Stimulated activated CD4-positive, alpha-beta T cell treated with anti-CD3 and anti-CD28 coated beads, TNF-alpha, amount 100 ng/mL, for 1 hour (primary cell): ENCODE data around the gene TEX14.
A peak's percentile ranks its signal among the peaks of the same experiment; 100 is the strongest.
"Not testable (repeated sequence)": the region's sequence is repeated elsewhere in the genome, so short reads cannot be mapped to it uniquely, and the experiment has no call there.

Experiments used
- DNase-seq, 3 donors: peaks; one replicate each; pipeline ENCODE4 v3.0.0-alpha.2; 2020; ENCODE audit warnings: low read depth in 3 of 3, low spot score in 1 of 3

TEX14 gene

GRCh38 chr17:58605986-58606385 lies 85.9 kb downstream of the TEX14 start:
- no peak for DNase-seq

GRCh38 chr17:58605470-58605869 lies 86.4 kb downstream of the TEX14 start:
- DNase-seq, result no peak

- no peak for DNase-seq
Measured at GRCh38 chr17:58601976-58602375, 89.9 kb downstream of the TEX14 start.

GRCh38 chr17:58597371-58597770 lies 94.5 kb downstream of the TEX14 start:
- DNase-seq, result no peak

GRCh38 chr17:58595194-58595792 lies 96.6 kb downstream of the TEX14 start:
- no peak for DNase-seq

GRCh38 chr17:58593123-58593522 lies 98.7 kb downstream of the TEX14 start:
- DNase-seq, result no peak

- DNase-seq, result no peak
Measured at GRCh38 chr17:58591455-58591854, 100.4 kb downstream of the TEX14 start.

GRCh38 chr17:58590377-58590776 lies 101.5 kb downstream of the TEX14 start:
- DNase-seq, result no peak

- DNase-seq, result peak; percentile 10 to 36 (median 24)
Measured at GRCh38 chr17:58587713-58588117, 104.1 kb downstream of the TEX14 start.

- no peak for DNase-seq
Measured at GRCh38 chr17:58586009-58586644, 105.7 kb downstream of the TEX14 start.

- no peak for DNase-seq
Measured at GRCh38 chr17:58585554-58585953, 106.3 kb downstream of the TEX14 start.

- DNase-seq, result no peak
Measured at GRCh38 chr17:58583486-58583885, 108.4 kb downstream of the TEX14 start.

- not testable (repeated sequence) for DNase-seq
Measured at GRCh38 chr17:58582718-58583117, 109.1 kb downstream of the TEX14 start.

- DNase-seq, result no peak
Measured at GRCh38 chr17:58580671-58581070, 111.2 kb downstream of the TEX14 start.

- peak; percentile 5 to 19 (median 18) for DNase-seq
Measured at GRCh38 chr17:58577696-58578095, 114.1 kb downstream of the TEX14 start.

- DNase-seq, result no peak
Measured at GRCh38 chr17:58576679-58577367, 115.0 kb downstream of the TEX14 start.

- no peak for DNase-seq
Measured at GRCh38 chr17:58575511-58575910, 116.3 kb downstream of the TEX14 start.

- no peak for DNase-seq
Measured at GRCh38 chr17:58574025-58574424, 117.8 kb downstream of the TEX14 start.

GRCh38 chr17:58572846-58573245 lies 119.0 kb downstream of the TEX14 start:
- no peak for DNase-seq

GRCh38 chr17:58570758-58571157 lies 121.1 kb downstream of the TEX14 start:
- no peak for DNase-seq

- no peak for DNase-seq
Measured at GRCh38 chr17:58569196-58569595, 122.6 kb downstream of the TEX14 start.

GRCh38 chr17:58568044-58568799 lies 123.6 kb downstream of the TEX14 start:
- no peak for DNase-seq
